NCI-H774 (cell line): ENCODE results near the gene GTPBP3.

Source experiments
- DNase-seq: peaks from one replicate; lab custom pipeline; 2025; lab: John Stamatoyannopoulos, UW

GTPBP3 gene

GRCh38 chr19:17385878-17386611 is 48.7 kb downstream of the GTPBP3 start:
- DNase-seq, result peak; percentile 41

- no peak for DNase-seq
Observed at GRCh38 chr19:17389288-17389687, 51.9 kb downstream of the GTPBP3 start.

- DNase-seq, result no peak
Observed at GRCh38 chr19:17389957-17390664, 52.8 kb downstream of the GTPBP3 start.

- DNase-seq, result peak; percentile 93
Observed at GRCh38 chr19:17390665-17391370, 53.5 kb downstream of the GTPBP3 start.

- no peak for DNase-seq
Observed at GRCh38 chr19:17391371-17392151, 54.2 kb downstream of the GTPBP3 start.
